Smooth muscle cell (in vitro differentiated cells): ENCODE measurements around the gene OSBPL1A. TPM values are rescaled to one million over a fixed set of nuclear protein-coding genes. Genes with fewer than 3 reads are reported as not detected.

Source experiments
- DNase-seq: peaks from one replicate; lab custom pipeline; 2025; ENCODE audit not compliant: unreplicated experiment; lab: John Stamatoyannopoulos, UW
- H2AFZ ChIP-seq: fragments of 200-600 bp; sonication (generic); 2 replicates; pipeline ENCODE4 v1.6.0; 2016; ENCODE audit warnings: antibody characterized with exemption, low read depth, mild to moderate bottlenecking
- H3F3A ChIP-seq: fragments of 200-600 bp; sonication (generic); 2 replicates; pipeline ENCODE4 v1.6.0; 2017; ENCODE audit warnings: antibody characterized with exemption, low read depth
- H3K27ac ChIP-seq: fragments of 200-600 bp; sonication (generic); 2 replicates; pipeline ENCODE4 v1.5.1; 2016; ENCODE audit warnings: low read depth, mild to moderate bottlenecking
- H3K27me3 ChIP-seq: fragments of 200-600 bp; sonication (generic); 2 replicates; pipeline ENCODE4 v1.6.1; 2016; ENCODE audit warnings: low read depth, mild to moderate bottlenecking
- H3K36me3 ChIP-seq: fragments of 200-600 bp; sonication (generic); 2 replicates; pipeline ENCODE4 v1.5.1; 2016; ENCODE audit warnings: low read depth
- H3K4me1 ChIP-seq: fragments of 200-600 bp; sonication (generic); 2 replicates; pipeline ENCODE4 v1.5.1; 2016; ENCODE audit warnings: low read depth
- H3K4me2 ChIP-seq: fragments of 200-600 bp; sonication (generic); 2 replicates; pipeline ENCODE4 v1.6.0; 2016; ENCODE audit warnings: mild to moderate bottlenecking
- H3K4me3 ChIP-seq: fragments of 200-600 bp; sonication (generic); 2 replicates; pipeline ENCODE4 v1.5.1; 2016; ENCODE audit warnings: mild to moderate bottlenecking
- H3K79me2 ChIP-seq: fragments of 200-600 bp; sonication (generic); 2 replicates; pipeline ENCODE4 v1.6.0; 2016; ENCODE audit warnings: low read depth, mild to moderate bottlenecking
- H3K9ac ChIP-seq: fragments of 200-600 bp; sonication (generic); 2 replicates; pipeline ENCODE4 v1.6.0; 2016; ENCODE audit warnings: low read depth
- H3K9me3 ChIP-seq: fragments of 200-600 bp; sonication (generic); replicated peaks from 2 replicates; pipeline ENCODE4 v1.5.1; 2016; ENCODE audit warnings: low read depth
- H4K20me1 ChIP-seq: fragments of 200-600 bp; sonication (generic); 2 replicates; pipeline ENCODE4 v1.6.0; 2016; ENCODE audit warnings: low read depth
- CTCF ChIP-seq: fragments of 200-600 bp; sonication (generic); IDR thresholded peaks from 2 replicates; pipeline ENCODE4 v1.5.1; 2017; ENCODE audit warnings: borderline replicate concordance, mild to moderate bottlenecking, antibody characterized with exemption; ENCODE audit not compliant: insufficient read depth, poor library complexity, severe bottlenecking
- WGBS: methylation state at CpG from one replicate; pipeline ENCODE4 v1.1.7; 2016; ENCODE audit warnings: low lambda C conversion rate; 5-methylcytosine and 5-hydroxymethylcytosine counted together
- polyA plus RNA-seq: library from polyadenylated mRNA; unstranded; fragments of >200 nt; fragmentation: Nextera tagmentation; extraction: Ambion mirVana; gene quantifications from 2 replicates; pipeline ENCODE4 v1.2.1, GENCODE V29; 2016
- total RNA-seq: library from RNA; depleted of rRNA; stranded (reverse); fragments of >200 nt; gene quantifications from 2 replicates; pipeline ENCODE4 v1.2.3, GENCODE V29; 2014

OSBPL1A gene
- total and polyA plus RNA-seq, 2 experiments from 2014 or later = 15.3 to 23.4 TPM

DNA sequence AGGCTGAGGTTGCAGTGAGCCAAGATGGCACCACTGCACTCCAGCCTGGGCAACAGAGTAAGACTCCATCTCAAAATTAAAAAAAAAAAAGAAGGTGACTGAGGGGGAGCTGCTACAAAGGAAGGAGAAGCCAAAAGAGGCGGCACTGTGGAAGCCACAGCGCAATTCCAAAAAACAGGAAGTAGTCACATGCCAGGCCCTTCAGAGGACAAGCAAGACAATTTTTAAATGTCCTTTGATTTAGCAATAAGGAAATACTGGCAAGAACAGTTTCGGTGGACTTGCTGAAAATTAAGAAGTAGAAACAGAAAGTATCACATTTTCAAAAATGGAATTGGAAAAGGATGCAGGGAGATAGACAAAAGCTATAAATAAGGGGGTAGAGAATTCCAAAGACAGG is 122.8 kb downstream of the OSBPL1A start:
- Histone ChIP-seq H3K27ac (no peak overlapping the region), H3K9ac (no peak overlapping the region), H3F3A (no peaks in the 10 kb centered on the region), H3K4me1 (peaks cover 15% of the 10 kb centered on the region), H3K4me3 (no peak overlapping the region), H3K9me3 (no peaks in the 10 kb centered on the region), H3K27me3 (no peaks in the 10 kb centered on the region), H3K79me2 (no peaks in the 10 kb centered on the region), H4K20me1 (no peaks in the 10 kb centered on the region), H3K4me2 (no peak overlapping the region), H2AFZ (no peak overlapping the region), H3K36me3 (no peaks in the 10 kb centered on the region)
- TF ChIP-seq CTCF = no peak
- DNase-seq = no peak
- WGBS = 96% methylated on average over 3 of the region's 3 CpGs

GRCh38 chr18:24273596-24273995 is 124.0 kb downstream of the OSBPL1A start:
- H3K36me3 ChIP-seq = no peaks in the 10 kb centered on the region
- no peak overlapping the region for H3K9ac ChIP-seq
- H3K79me2 ChIP-seq = no peaks in the 10 kb centered on the region
- no peaks in the 10 kb centered on the region for H3K27me3 ChIP-seq
- no peak overlapping the region for H2AFZ ChIP-seq
- 97% methylated on average over 2 of the region's 2 CpGs for WGBS
- peaks cover 15% of the 10 kb centered on the region for H3K4me1 ChIP-seq
- no peaks in the 10 kb centered on the region for H4K20me1 ChIP-seq
- no peaks in the 10 kb centered on the region for H3K9me3 ChIP-seq
- H3K4me2 ChIP-seq = no peak overlapping the region
- H3F3A ChIP-seq = no peaks in the 10 kb centered on the region
- no peak for TF ChIP-seq CTCF
- no peak overlapping the region for H3K4me3 ChIP-seq
- DNase-seq = no peak
- H3K27ac ChIP-seq = no peak overlapping the region

- H3K27ac ChIP-seq = no peak overlapping the region
- H3K4me2 ChIP-seq = peak overlapping the region; percentile 92
- peak overlapping the region; percentile 70 for H2AFZ ChIP-seq
- 5% methylated on average over 8 of the region's 9 CpGs for WGBS
- peak overlapping the region; percentile 29 for H3K9ac ChIP-seq
- no peaks in the 10 kb centered on the region for H3K9me3 ChIP-seq
- no peaks in the 10 kb centered on the region for H3F3A ChIP-seq
- peaks cover 15% of the 10 kb centered on the region for H3K4me1 ChIP-seq
- DNase-seq = no peak
- no peaks in the 10 kb centered on the region for H3K27me3 ChIP-seq
- no peaks in the 10 kb centered on the region for H3K36me3 ChIP-seq
- H3K4me3 ChIP-seq = peak overlapping the region; percentile 83
- no peak for TF ChIP-seq CTCF
- no peaks in the 10 kb centered on the region for H4K20me1 ChIP-seq
- H3K79me2 ChIP-seq = no peaks in the 10 kb centered on the region
Measured at GRCh38 chr18:24272229-24272525, 125.4 kb downstream of the OSBPL1A start.

GRCh38 chr18:24271381-24272228 is 126.0 kb downstream of the OSBPL1A start:
- H3K9me3 ChIP-seq = no peaks in the 10 kb centered on the region
- WGBS = 2% methylated on average over 67 of the region's 96 CpGs
- H3F3A ChIP-seq = no peaks in the 10 kb centered on the region
- peaks cover 15% of the 10 kb centered on the region for H3K4me1 ChIP-seq
- peak; percentile 48 for DNase-seq
- H3K9ac ChIP-seq = peak overlapping the region; percentile 32
- H3K36me3 ChIP-seq = no peaks in the 10 kb centered on the region
- H4K20me1 ChIP-seq = no peaks in the 10 kb centered on the region
- no peaks in the 10 kb centered on the region for H3K79me2 ChIP-seq
- H3K27ac ChIP-seq = no peak overlapping the region
- no peak for TF ChIP-seq CTCF
- peak overlapping the region; percentile 99 for H3K4me2 ChIP-seq
- H3K27me3 ChIP-seq = no peaks in the 10 kb centered on the region
- peak overlapping the region; percentile 83 for H3K4me3 ChIP-seq
- H2AFZ ChIP-seq = peak overlapping the region; percentile 91
